Endodermal cell (in vitro differentiated cells): ENCODE results near the gene DPYSL4. TPM values are rescaled to one million over a fixed set of nuclear protein-coding genes. Genes with fewer than 3 reads are reported as not detected.

Source experiments
- DNase-seq: peaks from one replicate; pipeline ENCODE4 v3.0.0-alpha.2; 2017
- H3K27ac ChIP-seq: 2 replicates; pipeline ENCODE4 v1.5.1; 2013; ENCODE audit warnings: mild to moderate bottlenecking, low read depth, low read length, moderate library complexity
- H3K27me3 ChIP-seq: 2 replicates; pipeline ENCODE4 v1.6.1; 2013; ENCODE audit warnings: mild to moderate bottlenecking, low read length, moderate library complexity; ENCODE audit not compliant: insufficient read depth, control insufficient read depth, poor library complexity, severe bottlenecking
- H3K36me3 ChIP-seq: 2 replicates; pipeline ENCODE4 v1.7.0; 2013; ENCODE audit warnings: mild to moderate bottlenecking, low read length, moderate library complexity; ENCODE audit not compliant: control insufficient read depth, insufficient read depth
- H3K4me1 ChIP-seq: one replicate; pipeline ENCODE4 v1.7.0; 2013; ENCODE audit warnings: low read length; ENCODE audit not compliant: control insufficient read depth, insufficient read depth
- H3K4me3 ChIP-seq: 2 replicates; pipeline ENCODE4 v1.5.1; 2013; ENCODE audit warnings: mild to moderate bottlenecking, low read length, moderate library complexity
- H3K9ac ChIP-seq: 2 replicates; pipeline ENCODE4 v1.6.1; 2013; ENCODE audit warnings: mild to moderate bottlenecking, low read length, moderate library complexity; ENCODE audit not compliant: poor library complexity, severe bottlenecking; ENCODE audit errors: extremely low read depth
- H3K9me3 ChIP-seq: 2 replicates; pipeline ENCODE4 v1.6.1; 2013; ENCODE audit warnings: mild to moderate bottlenecking, low read length, moderate library complexity; ENCODE audit not compliant: control insufficient read depth
- H3K27ac Mint-ChIP-seq: 2 replicates; pipeline ENCODE4 v1.8.0; 2020; ENCODE audit warnings: mixed read lengths
- H3K27me3 Mint-ChIP-seq: 2 replicates; pipeline ENCODE4 v1.8.0; 2021; ENCODE audit warnings: mild to moderate bottlenecking, mixed read lengths; ENCODE audit not compliant: insufficient read depth
- H3K36me3 Mint-ChIP-seq: 2 replicates; pipeline ENCODE4 v1.8.0; 2020; ENCODE audit warnings: low read depth, mixed read lengths
- H3K4me1 Mint-ChIP-seq: 2 replicates; pipeline ENCODE4 v1.8.0; 2020; ENCODE audit warnings: mixed read lengths
- H3K4me3 Mint-ChIP-seq: 2 replicates; pipeline ENCODE4 v1.8.0; 2020; ENCODE audit warnings: mild to moderate bottlenecking, moderate library complexity, mixed read lengths
- H3K9me3 Mint-ChIP-seq: 2 replicates; pipeline ENCODE4 v1.8.0; 2020; ENCODE audit warnings: mild to moderate bottlenecking, mixed read lengths
- WGBS, 2 experiments: methylation state at CpG; one replicate each; pipeline versions ENCODE4 v1.1.5 to v1.1.7; 2013; ENCODE audit warnings: missing lambda C conversion rate in 2 of 2, mixed read lengths in 1 of 2; ENCODE audit not compliant: insufficient coverage in 1 of 2, insufficient read length in 1 of 2; 5-methylcytosine and 5-hydroxymethylcytosine counted together
- total RNA-seq, 2 donors: library from RNA; stranded (reverse); fragmentation: NEBNext Ultra II Directional in 1 of 2; extraction: Animal tissue kit (Norgen Biotek cat#: 25700) in 1 of 2; gene quantifications; 2 replicates in 1 of 2; 3 replicates in 1 of 2; pipeline ENCODE4 v1.2.1, GENCODE V29; 2021
- TF ChIP-seq, protein P1 (sequence below): fragments of 200-600 bp; sonication (generic); conservative IDR thresholded peaks from 2 replicates; pipeline ENCODE4 v1.5.0; 2021; ENCODE audit warnings: antibody characterized with exemption, mild to moderate bottlenecking

Gene DPYSL4
- total RNA-seq, 2 donors from 2014 or later, result 5.1 to 13.5 TPM

GRCh38 chr10:132210766-132211165 is 24.0 kb downstream of the DPYSL4 start:
- H3K4me1 Mint-ChIP-seq, result no peaks in the 10 kb centered on the region
- no peak overlapping the region for H3K27ac Mint-ChIP-seq
- peaks cover 5% of the 10 kb centered on the region for H3K27me3 Mint-ChIP-seq
- H3K36me3 Mint-ChIP-seq, result peaks cover 4% of the 10 kb centered on the region
- no peak overlapping the region for H3K4me3 Mint-ChIP-seq
- Histone ChIP-seq H3K27ac (no peak overlapping the region), H3K9ac (no peak overlapping the region), H3K27me3 (no peaks in the 10 kb centered on the region), H3K4me1 (no peaks in the 10 kb centered on the region), H3K9me3 (peaks cover 4% of the 10 kb centered on the region), H3K36me3 (no peaks in the 10 kb centered on the region), H3K4me3 (no peak overlapping the region)
- peaks cover 25% of the 10 kb centered on the region for H3K9me3 Mint-ChIP-seq
- no peak for DNase-seq
- 82 to 90% methylated on average over 6 to 14 of the region's 14 CpGs for WGBS, 2 experiments
- TF ChIP-seq, protein P1, sequence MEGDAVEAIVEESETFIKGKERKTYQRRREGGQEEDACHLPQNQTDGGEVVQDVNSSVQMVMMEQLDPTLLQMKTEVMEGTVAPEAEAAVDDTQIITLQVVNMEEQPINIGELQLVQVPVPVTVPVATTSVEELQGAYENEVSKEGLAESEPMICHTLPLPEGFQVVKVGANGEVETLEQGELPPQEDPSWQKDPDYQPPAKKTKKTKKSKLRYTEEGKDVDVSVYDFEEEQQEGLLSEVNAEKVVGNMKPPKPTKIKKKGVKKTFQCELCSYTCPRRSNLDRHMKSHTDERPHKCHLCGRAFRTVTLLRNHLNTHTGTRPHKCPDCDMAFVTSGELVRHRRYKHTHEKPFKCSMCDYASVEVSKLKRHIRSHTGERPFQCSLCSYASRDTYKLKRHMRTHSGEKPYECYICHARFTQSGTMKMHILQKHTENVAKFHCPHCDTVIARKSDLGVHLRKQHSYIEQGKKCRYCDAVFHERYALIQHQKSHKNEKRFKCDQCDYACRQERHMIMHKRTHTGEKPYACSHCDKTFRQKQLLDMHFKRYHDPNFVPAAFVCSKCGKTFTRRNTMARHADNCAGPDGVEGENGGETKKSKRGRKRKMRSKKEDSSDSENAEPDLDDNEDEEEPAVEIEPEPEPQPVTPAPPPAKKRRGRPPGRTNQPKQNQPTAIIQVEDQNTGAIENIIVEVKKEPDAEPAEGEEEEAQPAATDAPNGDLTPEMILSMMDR, result no peak

GRCh38 chr10:132211246-132211645 is 24.5 kb downstream of the DPYSL4 start:
- Histone ChIP-seq H3K4me1 (no peaks in the 10 kb centered on the region), H3K27me3 (no peaks in the 10 kb centered on the region), H3K9me3 (peaks cover 6% of the 10 kb centered on the region), H3K36me3 (no peaks in the 10 kb centered on the region), H3K9ac (no peak overlapping the region), H3K4me3 (no peak overlapping the region), H3K27ac (no peak overlapping the region)
- H3K27me3 Mint-ChIP-seq, result peaks cover 5% of the 10 kb centered on the region
- H3K9me3 Mint-ChIP-seq, result peaks cover 30% of the 10 kb centered on the region
- 90 to 92% methylated on average over 5 to 14 of the region's 14 CpGs for WGBS, 2 experiments
- H3K4me1 Mint-ChIP-seq, result no peaks in the 10 kb centered on the region
- peaks cover 4% of the 10 kb centered on the region for H3K36me3 Mint-ChIP-seq
- TF ChIP-seq, protein P1, result no peak
- H3K4me3 Mint-ChIP-seq, result no peak overlapping the region
- no peak for DNase-seq
- no peak overlapping the region for H3K27ac Mint-ChIP-seq

DNA sequence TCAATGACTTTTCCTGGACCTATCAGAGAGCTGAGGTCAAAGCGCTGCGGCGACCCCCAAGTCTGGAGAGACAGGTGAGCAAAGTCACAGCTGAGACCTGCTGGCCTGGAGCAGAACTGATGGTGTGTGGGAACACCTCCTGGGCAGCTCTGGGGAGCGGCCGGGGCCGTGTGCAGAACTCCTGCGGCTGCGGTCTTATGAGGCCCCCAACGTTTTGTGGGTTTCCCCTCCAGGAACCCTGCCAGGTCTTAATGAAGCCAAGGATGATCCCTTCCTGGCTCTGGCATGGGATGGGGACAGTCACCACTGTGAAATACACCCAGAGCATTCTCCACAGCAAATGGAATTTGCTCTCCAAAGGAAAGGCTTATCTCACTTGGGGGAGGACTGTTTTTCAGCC is 26.1 kb downstream of the DPYSL4 start:
- no peaks in the 10 kb centered on the region for H3K36me3 ChIP-seq
- H3K9ac ChIP-seq, result no peak overlapping the region
- H3K4me3 ChIP-seq, result no peak overlapping the region
- no peaks in the 10 kb centered on the region for H3K27me3 ChIP-seq
- H3K4me1 ChIP-seq, result no peaks in the 10 kb centered on the region
- H3K9me3 Mint-ChIP-seq, result peaks cover 46% of the 10 kb centered on the region
- H3K9me3 ChIP-seq, result peaks cover 16% of the 10 kb centered on the region
- no peak overlapping the region for H3K27ac Mint-ChIP-seq
- DNase-seq, result no peak
- H3K4me3 Mint-ChIP-seq, result no peak overlapping the region
- H3K4me1 Mint-ChIP-seq, result no peaks in the 10 kb centered on the region
- 88 to 92% methylated on average over 9 of the region's 9 CpGs for WGBS, 2 experiments
- no peak overlapping the region for H3K27ac ChIP-seq
- H3K36me3 Mint-ChIP-seq, result peaks cover 9% of the 10 kb centered on the region
- TF ChIP-seq, protein P1, result no peak
- peaks cover 5% of the 10 kb centered on the region for H3K27me3 Mint-ChIP-seq
